HCT116 (cell line): ENCODE measurements around the gene FGF13. TPM values are rescaled to one million over a fixed set of nuclear protein-coding genes. Genes with fewer than 3 reads are reported as not detected.

Source experiments
- ATAC-seq: fragments of 200-7000 bp; cut with Tn5 transposase; 2 replicates; pipeline ENCODE4 v1.9.1; 2020; ENCODE audit warnings: mild to moderate bottlenecking, moderate library complexity
- BruUV-seq: library from RNA; stranded (reverse); fragments of 400-500 nt; replicated peaks from 2 replicates; lab custom pipeline; 2021; lab: Mats Ljungman, UMichigan
- CTCF ChIA-PET: fragments of 300-600 bp; sonication (Branson Sonifier 250); formaldehyde crosslinking; loops from one replicate; lab custom pipeline; 2021; ENCODE audit warnings: antibody characterized with exemption; lab: Charles Lee
- POLR2A ChIA-PET: fragments of 300-600, 350-600 bp; sonication (Branson Sonifier 250); formaldehyde crosslinking; loops from one replicate; lab custom pipeline; 2021; ENCODE audit warnings: antibody characterized with exemption; lab: Charles Lee
- RAD21 ChIA-PET, 2 experiments: fragments of 300-600 bp; sonication (Branson Sonifier 250); formaldehyde crosslinking; loops; one replicate each; lab custom pipeline; 2023; ENCODE audit warnings: low total read pairs in 2 of 2; ENCODE audit not compliant: uncharacterized antibody in 2 of 2, unreplicated experiment in 2 of 2, low non-redundant PET in 1 of 2; lab: Charles Lee
- DNase-seq: peaks from one replicate; pipeline ENCODE4 v3.0.0-alpha.2; 2010; ENCODE audit warnings: low read depth, low spot score
- H2AFZ ChIP-seq: fragments of 200-600 bp; shearing (Covaris generic), sonication (generic); 2 replicates; pipeline ENCODE4 v1.6.1; 2017; ENCODE audit warnings: low read depth, mixed run types, mixed read lengths, antibody characterized with exemption, low read length; ENCODE audit not compliant: poor library complexity, severe bottlenecking
- H3K27ac ChIP-seq: 2 replicates; pipeline ENCODE4 v1.5.1; 2012; ENCODE audit warnings: low read depth, low read length
- H3K27me3 ChIP-seq: fragments of 200-600 bp; sonication (generic); 2 replicates; pipeline ENCODE4 v1.6.1; 2016; ENCODE audit warnings: mixed run types, low read length, mixed read lengths; ENCODE audit not compliant: insufficient read depth
- H3K36me3 ChIP-seq, 2 experiments: fragments of 200-500 bp in 1 of 2; fragments of 200-600 bp in 1 of 2; sonication (Bioruptor generic) in 1 of 2; sonication (generic) in 1 of 2; 2 replicates each; pipeline versions ENCODE4 v1.5.1 to v1.6.1; 2014 to 2016; ENCODE audit warnings: low read length in 2 of 2, inconsistent platforms in 1 of 2, mixed read lengths in 1 of 2, mixed run types in 1 of 2; ENCODE audit not compliant: insufficient read depth in 2 of 2, control insufficient read depth in 1 of 2
- H3K4me1 ChIP-seq, 2 experiments: fragments of 200-600 bp in 1 of 2; sonication (generic) in 1 of 2; 2 replicates each; pipeline versions ENCODE4 v1.5.1 to v1.6.1; 2012 to 2017; ENCODE audit warnings: low read length in 2 of 2, inconsistent platforms in 1 of 2, mild to moderate bottlenecking in 1 of 2, mixed read lengths in 1 of 2, mixed run types in 1 of 2, moderate library complexity in 1 of 2; ENCODE audit not compliant: insufficient read depth in 2 of 2, control insufficient read depth in 1 of 2
- H3K4me2 ChIP-seq: fragments of 200-600 bp; sonication (generic); 2 replicates; pipeline ENCODE4 v1.6.1; 2017; ENCODE audit warnings: mixed run types, low read length, mixed read lengths
- H3K4me3 ChIP-seq, 2 experiments: fragments of 200-600 bp in 1 of 2; sonication (generic) in 1 of 2; replicated peaks in 1 of 2; 2 replicates each; pipeline ENCODE4 v1.5.1; 2011 to 2016; ENCODE audit warnings: low read length in 2 of 2, control low read depth in 1 of 2, low read depth in 1 of 2, mild to moderate bottlenecking in 1 of 2, mixed read lengths in 1 of 2, mixed run types in 1 of 2
- H3K79me2 ChIP-seq: fragments of 200-600 bp; sonication (generic); 2 replicates; pipeline ENCODE4 v1.6.1; 2017; ENCODE audit warnings: mild to moderate bottlenecking, mixed run types, low read length, moderate library complexity, mixed read lengths; ENCODE audit not compliant: insufficient read depth
- H3K9ac ChIP-seq: fragments of 200-600 bp; sonication (generic); 2 replicates; pipeline ENCODE4 v1.6.1; 2016; ENCODE audit warnings: low read length, mixed read lengths
- H3K9me2 ChIP-seq: fragments of 200-600 bp; sonication (generic), shearing (Covaris generic); 2 replicates; pipeline ENCODE4 v1.6.1; 2017; ENCODE audit warnings: mixed run types, mild to moderate bottlenecking, moderate library complexity; ENCODE audit not compliant: insufficient read depth
- H3K9me3 ChIP-seq, 2 experiments: fragments of 200-500 bp in 1 of 2; fragments of 200-600 bp in 1 of 2; sonication (Bioruptor generic) in 1 of 2; sonication (generic) in 1 of 2; 2 replicates each; pipeline ENCODE4 v1.6.1; 2014 to 2017; ENCODE audit warnings: low read length in 2 of 2, mixed read lengths in 2 of 2, inconsistent platforms in 1 of 2, low read depth in 1 of 2, mild to moderate bottlenecking in 1 of 2, mixed run types in 1 of 2, moderate library complexity in 1 of 2; ENCODE audit not compliant: control insufficient read depth in 1 of 2, insufficient read depth in 1 of 2
- H4K20me1 ChIP-seq: fragments of 200-600 bp; sonication (generic), shearing (Covaris generic); 2 replicates; pipeline ENCODE4 v1.6.1; 2017; ENCODE audit warnings: mixed run types, mild to moderate bottlenecking, moderate library complexity; ENCODE audit not compliant: insufficient read depth
- CEBPB ChIP-seq: IDR thresholded peaks from 2 replicates; pipeline ENCODE4 v1.6.1; 2012; ENCODE audit warnings: low read depth
- EGR1 ChIP-seq: IDR thresholded peaks from 2 replicates; pipeline ENCODE4 v1.6.1; 2012; ENCODE audit warnings: low read depth
- ELF1 ChIP-seq: IDR thresholded peaks from 2 replicates; pipeline ENCODE4 v1.6.1; 2012; ENCODE audit warnings: low read depth, borderline replicate concordance
- EZH2phosphoT487 ChIP-seq: fragments of 200-600 bp; IDR thresholded peaks from 2 replicates; pipeline ENCODE4 v1.6.1; 2018; ENCODE audit warnings: antibody characterized with exemption, borderline replicate concordance
- FOSL1 ChIP-seq: IDR thresholded peaks from 2 replicates; pipeline ENCODE4 v1.6.1; 2012; ENCODE audit warnings: low read depth
- SP1 ChIP-seq: IDR thresholded peaks from 2 replicates; pipeline ENCODE4 v1.6.1; 2012; ENCODE audit warnings: low read depth
- TCF7L2 ChIP-seq: IDR thresholded peaks from 2 replicates; pipeline ENCODE4 v1.7.0; 2011; ENCODE audit warnings: borderline replicate concordance, inconsistent platforms; ENCODE audit not compliant: insufficient read depth, insufficient read length; ENCODE audit errors: extremely low read depth
- YY1 ChIP-seq: IDR thresholded peaks from 2 replicates; pipeline ENCODE4 v1.6.1; 2011; ENCODE audit warnings: low read length, low read depth, moderate library complexity, mild to moderate bottlenecking; ENCODE audit not compliant: insufficient replicate concordance; ENCODE audit errors: extremely low read depth
- intact Hi-C: fragments of 100-400 bp; cut with micrococcal nuclease; formaldehyde crosslinking; loops from 2 replicates; pipeline ENCODE4 v1.10.0; 2022
- total RNA-seq: library from RNA; stranded (reverse); gene quantifications from one replicate; pipeline ENCODE4 v1.2.1, GENCODE V29; 2021; ENCODE audit not compliant: unreplicated experiment
- TF ChIP-seq, protein P1 (sequence below): IDR thresholded peaks from 2 replicates; pipeline ENCODE4 v1.6.1; 2012; ENCODE audit warnings: low read depth
- TF ChIP-seq, protein P2 (sequence below): IDR thresholded peaks from 2 replicates; pipeline ENCODE4 v1.6.1; 2012
- TF ChIP-seq, protein P3 (sequence below): IDR thresholded peaks from 2 replicates; pipeline ENCODE4 v1.6.1; 2012

The FGF13 gene
- total RNA-seq, 1 experiment from 2014 or later, result 0.02 TPM

DNA sequence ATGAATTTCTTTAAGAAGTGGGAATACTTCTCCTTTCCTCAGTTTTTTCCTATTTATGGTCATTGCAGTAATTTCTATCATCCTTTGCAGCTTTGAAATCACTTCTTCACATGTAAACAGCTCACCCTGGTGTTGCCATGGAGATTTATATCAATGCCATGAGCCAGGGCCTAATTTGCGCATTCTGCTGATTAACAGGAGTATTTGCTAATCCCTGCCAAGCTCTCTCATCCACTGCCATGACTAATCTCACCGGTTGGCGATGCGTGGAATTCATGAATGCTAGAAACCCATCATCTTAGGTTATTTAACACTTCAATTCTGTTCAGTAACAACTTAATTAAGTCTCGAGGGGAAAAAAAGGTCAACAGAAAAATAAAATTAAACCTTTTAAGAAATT lies 11.8 kb upstream of the FGF13 start:
- TF ChIP-seq SP1 (no peak), YY1 (no peak), FOSL1 (no peak), EGR1 (no peak), TCF7L2 (no peak), CEBPB (no peak), ELF1 (no peak), EZH2phosphoT487 (no peak)
- TF ChIP-seq, protein P1, sequence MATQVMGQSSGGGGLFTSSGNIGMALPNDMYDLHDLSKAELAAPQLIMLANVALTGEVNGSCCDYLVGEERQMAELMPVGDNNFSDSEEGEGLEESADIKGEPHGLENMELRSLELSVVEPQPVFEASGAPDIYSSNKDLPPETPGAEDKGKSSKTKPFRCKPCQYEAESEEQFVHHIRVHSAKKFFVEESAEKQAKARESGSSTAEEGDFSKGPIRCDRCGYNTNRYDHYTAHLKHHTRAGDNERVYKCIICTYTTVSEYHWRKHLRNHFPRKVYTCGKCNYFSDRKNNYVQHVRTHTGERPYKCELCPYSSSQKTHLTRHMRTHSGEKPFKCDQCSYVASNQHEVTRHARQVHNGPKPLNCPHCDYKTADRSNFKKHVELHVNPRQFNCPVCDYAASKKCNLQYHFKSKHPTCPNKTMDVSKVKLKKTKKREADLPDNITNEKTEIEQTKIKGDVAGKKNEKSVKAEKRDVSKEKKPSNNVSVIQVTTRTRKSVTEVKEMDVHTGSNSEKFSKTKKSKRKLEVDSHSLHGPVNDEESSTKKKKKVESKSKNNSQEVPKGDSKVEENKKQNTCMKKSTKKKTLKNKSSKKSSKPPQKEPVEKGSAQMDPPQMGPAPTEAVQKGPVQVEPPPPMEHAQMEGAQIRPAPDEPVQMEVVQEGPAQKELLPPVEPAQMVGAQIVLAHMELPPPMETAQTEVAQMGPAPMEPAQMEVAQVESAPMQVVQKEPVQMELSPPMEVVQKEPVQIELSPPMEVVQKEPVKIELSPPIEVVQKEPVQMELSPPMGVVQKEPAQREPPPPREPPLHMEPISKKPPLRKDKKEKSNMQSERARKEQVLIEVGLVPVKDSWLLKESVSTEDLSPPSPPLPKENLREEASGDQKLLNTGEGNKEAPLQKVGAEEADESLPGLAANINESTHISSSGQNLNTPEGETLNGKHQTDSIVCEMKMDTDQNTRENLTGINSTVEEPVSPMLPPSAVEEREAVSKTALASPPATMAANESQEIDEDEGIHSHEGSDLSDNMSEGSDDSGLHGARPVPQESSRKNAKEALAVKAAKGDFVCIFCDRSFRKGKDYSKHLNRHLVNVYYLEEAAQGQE, result no peak
- TF ChIP-seq, protein P2, sequence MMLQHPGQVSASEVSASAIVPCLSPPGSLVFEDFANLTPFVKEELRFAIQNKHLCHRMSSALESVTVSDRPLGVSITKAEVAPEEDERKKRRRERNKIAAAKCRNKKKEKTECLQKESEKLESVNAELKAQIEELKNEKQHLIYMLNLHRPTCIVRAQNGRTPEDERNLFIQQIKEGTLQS, result no peak
- TF ChIP-seq, protein P3, sequence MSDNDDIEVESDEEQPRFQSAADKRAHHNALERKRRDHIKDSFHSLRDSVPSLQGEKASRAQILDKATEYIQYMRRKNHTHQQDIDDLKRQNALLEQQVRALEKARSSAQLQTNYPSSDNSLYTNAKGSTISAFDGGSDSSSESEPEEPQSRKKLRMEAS, result no peak
- H3K4me1 ChIP-seq, result no peaks in the 10 kb centered on the region
- ChIA-PET RAD21 (no interaction called here), CTCF (no interaction called here), POLR2A (no interaction called here)
- no peak overlapping the region for H2AFZ ChIP-seq
- ATAC-seq (no peak), DNase-seq (no peak)
- H3K79me2 ChIP-seq, result no peaks in the 10 kb centered on the region
- intact Hi-C loops, result no loop called here
- H3K9ac ChIP-seq, result no peak overlapping the region
- H4K20me1 ChIP-seq, result no peaks in the 10 kb centered on the region
- H3K4me2 ChIP-seq, result no peak overlapping the region
- no peaks in the 10 kb centered on the region for H3K36me3 ChIP-seq
- no peak overlapping the region for H3K4me3 ChIP-seq
- H3K9me3 ChIP-seq, result peaks cover 0 to 3% of the 10 kb centered on the region in 2 experiments; a peak in 1 of 4 replicates
- BruUV-seq, result no TSS peak
- H3K9me2 ChIP-seq, result no peaks in the 10 kb centered on the region
- H3K27ac ChIP-seq, result no peak overlapping the region
- H3K27me3 ChIP-seq, result no peaks in the 10 kb centered on the region
